Stomach (tissue), 9 donors: ENCODE measurements around the gene C9orf78. TPM values are rescaled to one million over a fixed set of nuclear protein-coding genes. Genes with fewer than 3 reads are reported as not detected.
A peak's percentile ranks its signal among the peaks of the same experiment; 100 is the strongest.

Source experiments
- DNase-seq, 2 donors: peaks; one replicate each; pipeline versions ENCODE4 v3.0.0 to v3.0.0-alpha.2; 2013 to 2019
- H3K27ac ChIP-seq, 5 donors: fragments of 200-600 bp in 4 of 5; sonication (generic) in 4 of 5; one replicate each; pipeline ENCODE4 v1.5.1; 2013 to 2019; ENCODE audit warnings: mild to moderate bottlenecking in 1 of 5, moderate library complexity in 1 of 5
- H3K27me3 ChIP-seq, 3 donors: fragments of 200-600 bp; sonication (generic); one replicate each; pipeline ENCODE4 v1.5.1; 2017 to 2019; ENCODE audit warnings: mixed run types in 1 of 3
- H3K36me3 ChIP-seq, 4 donors: fragments of 200-600 bp; sonication (generic); 1 replicate in 3 of 4; 2 replicates in 1 of 4; pipeline ENCODE4 v1.5.1; 2016 to 2019
- H3K4me1 ChIP-seq, 4 donors: fragments of 200-600 bp; sonication (generic); one replicate each; pipeline ENCODE4 v1.5.1; 2016 to 2019
- H3K4me3 ChIP-seq, 4 donors: fragments of 200-600 bp; sonication (generic) in 3 of 4; one replicate each; pipeline ENCODE4 v1.5.1; 2016 to 2019; ENCODE audit warnings: mild to moderate bottlenecking in 1 of 4
- H3K9me3 ChIP-seq, 4 donors: fragments of 200-600 bp; sonication (generic); one replicate each; pipeline ENCODE4 v1.5.1; 2016 to 2019
- EP300 ChIP-seq: sonication (generic); formaldehyde crosslinking; IDR thresholded peaks from one replicate; pipeline ENCODE4 v1.6.1; 2017; ENCODE audit warnings: antibody characterized with exemption
- POLR2A ChIP-seq, 4 donors: fragments of 450-650 bp; IDR thresholded peaks; one replicate each; pipeline ENCODE4 v1.6.1; 2016; ENCODE audit warnings: antibody characterized with exemption in 4 of 4, control low read depth in 2 of 4, mild to moderate bottlenecking in 1 of 4, moderate library complexity in 1 of 4
- POLR2AphosphoS5 ChIP-seq, 3 donors: sonication (generic); formaldehyde crosslinking; IDR thresholded peaks; one replicate each; pipeline ENCODE4 v1.6.1; 2016; ENCODE audit warnings: antibody characterized with exemption in 3 of 3
- WGBS, 5 donors: extraction: QIAGEN DNeasy Blood & Tissue Kit in 3 of 5; methylation state at CpG; one replicate each; pipeline versions ENCODE4 v1.1.5 to v1.1.7; 2013 to 2018; 5-methylcytosine and 5-hydroxymethylcytosine counted together
- intact Hi-C: fragments of 100-400 bp; cut with DNase I; formaldehyde crosslinking; loops from one replicate; pipeline ENCODE4 v1.15.1; 2023; ENCODE audit warnings: low total_unique reads
- polyA plus RNA-seq, 3 donors: library from polyadenylated mRNA; stranded (reverse); fragments of 200-250 nt; gene quantifications; one replicate each; pipeline ENCODE4 v1.2.3, GENCODE V29; 2013
- total RNA-seq, 5 donors: library from RNA; depleted of rRNA; stranded (reverse); fragments of >200 nt; gene quantifications; one replicate each; pipeline versions ENCODE4 v1.1.0 to v1.2.3, GENCODE V29; 2014 to 2016
- TF ChIP-seq, protein P1 (sequence below), 7 experiments: fragments of 450-650 bp in 4 of 7; fragments of 200-600 bp in 3 of 7; sonication (generic) in 3 of 7; IDR thresholded peaks; one replicate each; pipeline ENCODE4 v1.5.1; 2016 to 2019; ENCODE audit warnings: antibody characterized with exemption in 7 of 7, control low read depth in 2 of 7, mild to moderate bottlenecking in 1 of 7
- donor health status: healthy with polysubstance abuse.
- donor health status: Bipolar disorder and iron deficiency.
- donor health status: healthy.

C9orf78 gene
- total and polyA plus RNA-seq, 8 donors: 18.7 to 67.5 (median 43.8) TPM

DNA sequence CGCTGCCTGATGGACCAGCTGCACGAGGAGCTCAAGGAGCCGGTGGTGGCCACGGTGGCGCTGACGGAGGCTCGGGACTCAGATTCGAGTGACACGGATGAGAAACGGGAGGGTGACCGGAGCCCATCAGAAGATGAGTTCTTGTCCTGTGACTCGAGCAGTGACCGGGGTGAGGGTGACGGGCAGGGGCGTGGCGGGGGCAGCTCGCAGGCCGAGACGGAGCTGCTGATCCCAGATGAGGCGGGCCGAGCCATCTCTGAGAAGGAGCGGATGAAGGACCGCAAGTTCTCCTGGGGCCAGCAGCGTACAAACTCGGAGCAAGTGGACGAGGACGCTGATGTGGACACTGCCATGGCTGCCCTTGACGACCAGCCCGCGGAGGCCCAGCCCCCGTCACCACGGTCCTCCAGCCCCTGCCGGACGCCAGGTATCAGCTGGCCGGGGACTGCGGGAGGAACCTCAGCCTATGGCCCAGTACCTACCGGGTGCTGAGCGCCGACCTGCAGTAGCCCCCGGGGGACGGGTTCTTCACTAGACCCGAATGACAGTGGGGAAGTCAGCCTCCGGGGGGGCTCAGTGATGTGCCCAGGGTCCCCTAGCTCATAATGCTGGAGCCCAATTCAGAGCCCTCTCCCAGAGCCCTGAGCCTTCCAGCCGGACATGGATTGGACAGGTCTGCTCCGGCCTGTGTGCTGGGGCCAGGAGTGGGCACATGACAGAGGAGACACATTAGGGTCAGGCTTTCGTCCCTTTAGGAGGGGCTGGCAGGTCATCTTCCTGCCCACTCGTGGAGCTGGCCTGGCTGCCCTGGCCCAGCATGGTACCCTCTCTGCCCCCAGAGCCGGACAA, 33.2 kb upstream of the C9orf78 start:
- no peak for TF ChIP-seq POLR2AphosphoS5 (IDR thresholded peaks at IDR 0.05)
- TF ChIP-seq, protein P1, sequence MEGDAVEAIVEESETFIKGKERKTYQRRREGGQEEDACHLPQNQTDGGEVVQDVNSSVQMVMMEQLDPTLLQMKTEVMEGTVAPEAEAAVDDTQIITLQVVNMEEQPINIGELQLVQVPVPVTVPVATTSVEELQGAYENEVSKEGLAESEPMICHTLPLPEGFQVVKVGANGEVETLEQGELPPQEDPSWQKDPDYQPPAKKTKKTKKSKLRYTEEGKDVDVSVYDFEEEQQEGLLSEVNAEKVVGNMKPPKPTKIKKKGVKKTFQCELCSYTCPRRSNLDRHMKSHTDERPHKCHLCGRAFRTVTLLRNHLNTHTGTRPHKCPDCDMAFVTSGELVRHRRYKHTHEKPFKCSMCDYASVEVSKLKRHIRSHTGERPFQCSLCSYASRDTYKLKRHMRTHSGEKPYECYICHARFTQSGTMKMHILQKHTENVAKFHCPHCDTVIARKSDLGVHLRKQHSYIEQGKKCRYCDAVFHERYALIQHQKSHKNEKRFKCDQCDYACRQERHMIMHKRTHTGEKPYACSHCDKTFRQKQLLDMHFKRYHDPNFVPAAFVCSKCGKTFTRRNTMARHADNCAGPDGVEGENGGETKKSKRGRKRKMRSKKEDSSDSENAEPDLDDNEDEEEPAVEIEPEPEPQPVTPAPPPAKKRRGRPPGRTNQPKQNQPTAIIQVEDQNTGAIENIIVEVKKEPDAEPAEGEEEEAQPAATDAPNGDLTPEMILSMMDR (IDR thresholded peaks at IDR 0.05): no peak
- no peak for TF ChIP-seq POLR2A (IDR thresholded peaks at IDR 0.05)
- no peak for TF ChIP-seq EP300
- Histone ChIP-seq H3K27ac (peak overlapping the region in 4 of 5 donors; percentile 10 to 67 (median 40)), H3K4me1 (peaks cover 0 to 7% (median 0%) of the 10 kb centered on the region in 4 donors), H3K9me3 (no peaks in the 10 kb centered on the region), H3K27me3 (no peaks in the 10 kb centered on the region), H3K36me3 (peaks cover 9 to 72% (median 68%) of the 10 kb centered on the region in 4 donors), H3K4me3 (no peak overlapping the region)
- DNase-seq: no peak
- intact Hi-C loops: no loop called here
- WGBS, 5 donors: 87 to 90% (median 88%) methylated on average over 38 to 48 of the region's 48 CpGs

DNA sequence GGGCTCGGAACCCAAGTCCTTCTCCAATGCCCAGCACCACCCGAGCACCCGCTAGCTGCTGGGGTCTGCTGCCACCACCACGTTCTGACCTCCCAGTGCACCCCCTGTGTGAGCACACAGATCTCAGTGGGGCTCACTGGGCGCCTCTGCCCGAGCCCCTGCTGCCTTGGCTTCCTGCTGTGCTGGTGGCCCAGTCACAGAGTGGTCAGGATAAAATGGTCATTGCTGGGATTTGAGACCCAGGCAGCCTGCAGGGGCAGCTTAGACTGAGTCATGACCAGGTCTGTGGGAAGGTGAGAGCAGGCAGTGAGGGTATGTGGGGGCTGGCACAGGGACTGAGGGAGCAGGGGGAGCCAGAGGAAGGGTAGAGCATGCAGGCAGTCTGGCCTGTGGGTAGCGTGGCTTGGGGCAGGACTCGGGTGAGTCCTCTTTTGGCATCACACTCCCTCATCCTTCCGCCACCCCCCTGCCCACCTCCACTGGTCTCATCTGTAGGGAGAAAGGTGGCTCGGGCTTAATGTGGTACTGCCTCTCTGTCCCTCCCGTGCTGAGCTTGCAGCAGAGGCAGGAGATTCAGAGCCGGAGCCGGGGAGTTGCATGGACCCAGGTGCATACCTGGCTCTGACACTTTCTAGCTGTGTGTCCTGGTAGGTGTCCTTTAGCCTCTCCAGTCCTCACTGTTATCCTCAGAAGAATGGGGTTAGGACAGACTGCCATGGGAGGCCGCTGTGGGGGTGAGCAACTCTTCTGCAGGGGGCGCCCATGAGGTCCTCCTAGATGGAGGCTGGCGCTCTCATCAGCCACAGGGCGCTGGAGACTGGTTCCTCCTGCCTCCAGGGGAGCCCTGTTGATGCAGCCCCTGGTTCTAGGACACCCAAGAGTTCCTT, 32.3 kb upstream of the C9orf78 start:
- H3K27me3 ChIP-seq: no peaks in the 10 kb centered on the region
- no peak for DNase-seq
- intact Hi-C loops: no loop called here
- TF ChIP-seq POLR2A (IDR thresholded peaks at IDR 0.05): no peak
- no peaks in the 10 kb centered on the region for H3K9me3 ChIP-seq
- H3K4me3 ChIP-seq: no peak overlapping the region
- peaks cover 9 to 81% (median 76%) of the 10 kb centered on the region in 4 donors for H3K36me3 ChIP-seq
- 69 to 82% (median 79%) methylated on average over 11 to 17 of the region's 17 CpGs for WGBS, 5 donors
- no peak overlapping the region for H3K27ac ChIP-seq
- H3K4me1 ChIP-seq: peaks cover 0 to 7% (median 0%) of the 10 kb centered on the region in 4 donors

GRCh38 chr9:129866394-129867135, 31.5 kb upstream of the C9orf78 start:
- no peak overlapping the region for H3K27ac ChIP-seq
- H3K36me3 ChIP-seq: peaks cover 11 to 89% (median 84%) of the 10 kb centered on the region in 4 donors

DNA sequence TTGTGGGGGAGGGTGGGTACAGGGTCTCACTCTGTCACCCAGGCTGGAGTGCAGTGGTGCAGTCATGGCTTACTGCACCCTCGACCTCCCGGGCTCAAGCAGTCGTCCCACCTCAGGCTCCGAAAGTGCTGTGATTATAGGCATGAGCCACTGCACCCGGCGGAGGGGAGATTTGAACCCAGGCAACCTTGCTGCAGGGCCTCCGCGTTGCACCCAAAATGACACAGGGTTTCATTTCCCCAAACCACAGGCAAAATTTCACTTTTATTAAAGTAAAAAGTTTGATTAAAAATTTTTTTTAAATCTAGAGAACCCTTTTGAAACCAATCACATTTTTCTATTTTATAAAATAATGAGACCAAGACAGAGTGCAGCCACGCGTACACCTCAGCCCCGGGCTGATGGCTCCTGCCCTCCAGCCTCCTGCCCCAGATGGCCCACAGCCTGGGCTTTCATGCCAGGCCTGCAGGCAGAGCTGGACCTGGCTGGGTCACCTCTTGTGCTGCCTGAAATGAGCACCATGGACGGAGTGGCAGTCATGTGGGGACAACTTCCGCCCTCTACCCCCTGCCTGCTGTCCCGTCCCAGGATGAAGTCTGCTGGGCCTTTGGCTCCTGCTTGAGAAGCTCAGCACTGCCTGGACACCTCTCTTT, 30.7 kb upstream of the C9orf78 start:
- Histone ChIP-seq H3K27me3 (no peaks in the 10 kb centered on the region), H3K4me3 (no peak overlapping the region), H3K36me3 (peaks cover 19 to 93% (median 89%) of the 10 kb centered on the region in 4 donors), H3K9me3 (no peaks in the 10 kb centered on the region), H3K4me1 (peaks cover 0 to 7% (median 0%) of the 10 kb centered on the region in 4 donors), H3K27ac (no peak overlapping the region)
- no peak for DNase-seq
- intact Hi-C loops: no loop called here
- WGBS, 5 donors: 72 to 84% (median 80%) methylated on average over 11 to 14 of the region's 14 CpGs
- TF ChIP-seq EP300 (no peak), POLR2AphosphoS5 (IDR thresholded peaks at IDR 0.05) (no peak), POLR2A (IDR thresholded peaks at IDR 0.05) (no peak)

More at GRCh38 chr9:129866394-129867135, 31.5 kb upstream of the C9orf78 start:
- Histone ChIP-seq H3K9me3 (no peaks in the 10 kb centered on the region), H3K4me1 (peaks cover 0 to 7% (median 0%) of the 10 kb centered on the region in 4 donors), H3K27me3 (no peaks in the 10 kb centered on the region), H3K4me3 (no peak overlapping the region)
- intact Hi-C loops: no loop called here
- no peak for TF ChIP-seq POLR2A (IDR thresholded peaks at IDR 0.05)
- no peak for TF ChIP-seq POLR2AphosphoS5 (IDR thresholded peaks at IDR 0.05)
- TF ChIP-seq, protein P1 (IDR thresholded peaks at IDR 0.05): no peak
- no peak for TF ChIP-seq EP300
- WGBS, 5 donors: 71 to 83% (median 81%) methylated on average over 14 to 17 of the region's 17 CpGs
- no peak for DNase-seq
